GM12878 (cell line): ENCODE data around the gene DALRD3. TPM values are rescaled to one million over a fixed set of nuclear protein-coding genes. Genes with fewer than 3 reads are reported as not detected.

Source experiments
- ATF2 ChIP-seq: IDR thresholded peaks from 2 replicates; pipeline ENCODE4 v1.6.1; 2012; ENCODE audit warnings: low read length, inconsistent platforms
- ATF3 ChIP-seq: IDR thresholded peaks from 2 replicates; pipeline ENCODE4 v1.6.1; 2011; ENCODE audit warnings: low read depth, mild to moderate bottlenecking, low read length, moderate library complexity, borderline replicate concordance; ENCODE audit errors: extremely low read depth
- BMI1 ChIP-seq: fragments of 450-650 bp; IDR thresholded peaks from 2 replicates; pipeline ENCODE4 v1.6.1; 2016; ENCODE audit warnings: mild to moderate bottlenecking, moderate library complexity, borderline replicate concordance
- EED ChIP-seq: sonication (generic); IDR thresholded peaks from 2 replicates; pipeline ENCODE4 v1.6.1; 2016; ENCODE audit warnings: antibody characterized with exemption, low read depth
- HDAC2 ChIP-seq: fragments of 200-600 bp; sonication (generic); IDR thresholded peaks from 2 replicates; pipeline ENCODE4 v1.6.1; 2017
- HDAC6 ChIP-seq: fragments of 200-600 bp; sonication (generic); IDR thresholded peaks from one replicate; pipeline ENCODE4 v1.8.0; 2017; ENCODE audit warnings: antibody characterized with exemption; ENCODE audit not compliant: unreplicated experiment
- MTA2 ChIP-seq: fragments of 450-650 bp; IDR thresholded peaks from 2 replicates; pipeline ENCODE4 v1.6.1; 2016; ENCODE audit warnings: low read depth, mild to moderate bottlenecking, moderate library complexity
- MXI1 ChIP-seq: fragments of 150-350 bp; IDR thresholded peaks from 2 replicates; pipeline ENCODE4 v1.6.1; 2011; ENCODE audit warnings: low read depth, mild to moderate bottlenecking, inconsistent platforms, low read length, improper control_type of control experiment
- POLR2AphosphoS2 ChIP-seq: IDR thresholded peaks from 2 replicates; pipeline ENCODE4 v1.6.1; 2011; ENCODE audit warnings: low read depth, mild to moderate bottlenecking, low read length, improper control_type of control experiment, moderate library complexity
- SIN3A ChIP-seq: IDR thresholded peaks from 2 replicates; pipeline ENCODE4 v1.6.1; 2012; ENCODE audit warnings: low read depth, low read length, improper control_type of control experiment
- SMAD5 ChIP-seq: IDR thresholded peaks from 2 replicates; pipeline ENCODE4 v1.6.1; 2016; ENCODE audit warnings: antibody characterized with exemption, low read depth
- SPI1 ChIP-seq: IDR thresholded peaks from 2 replicates; pipeline ENCODE4 v1.6.1; 2011; ENCODE audit warnings: low read depth, mild to moderate bottlenecking, low read length, moderate library complexity, borderline replicate concordance; ENCODE audit not compliant: insufficient read depth
- SREBF2 ChIP-seq: IDR thresholded peaks from 2 replicates; pipeline ENCODE4 v1.6.1; 2012; ENCODE audit warnings: mild to moderate bottlenecking, low read length
- SRF ChIP-seq, 2 experiments: IDR thresholded peaks; 2 replicates each; pipeline ENCODE4 v1.6.1; 2011; ENCODE audit warnings: low read depth in 2 of 2, low read length in 2 of 2, mild to moderate bottlenecking in 1 of 2, moderate library complexity in 1 of 2
- STAT1 ChIP-seq: fragments of 450-650 bp; conservative IDR thresholded peaks from 2 replicates; pipeline ENCODE4 v1.6.1; 2014; ENCODE audit warnings: antibody characterized with exemption, mild to moderate bottlenecking
- SUZ12 ChIP-seq: fragments of 200-600 bp; sonication (generic); IDR thresholded peaks from one replicate; pipeline ENCODE4 v1.6.1; 2018; ENCODE audit warnings: antibody characterized with exemption, mild to moderate bottlenecking; ENCODE audit not compliant: unreplicated experiment
- TCF3 ChIP-seq: IDR thresholded peaks from 2 replicates; pipeline ENCODE4 v1.6.1; 2012; ENCODE audit warnings: low read depth, mild to moderate bottlenecking, low read length, borderline replicate concordance; ENCODE audit not compliant: insufficient read depth
- TCF7 ChIP-seq: IDR thresholded peaks from 2 replicates; pipeline ENCODE4 v1.6.1; 2014; ENCODE audit warnings: antibody characterized with exemption, borderline replicate concordance
- ZZZ3 ChIP-seq: IDR thresholded peaks from 2 replicates; pipeline ENCODE4 v1.6.1; 2011; ENCODE audit warnings: low read depth; ENCODE audit not compliant: control insufficient read depth, insufficient read length
- polyA plus RNA-seq, 11 experiments: library from polyadenylated mRNA; depleted of rRNA in 4 of 11; unstranded in 6 of 11; stranded (reverse) in 5 of 11; fragments of >200 nt; fragmentation: Nextera tagmentation in 4 of 11; fragmentation: Illumina TruSeq in 1 of 11; extraction: Ambion mirVana in 4 of 11; extraction: Trizol in 1 of 11; gene quantifications; 1 replicate in 1 of 11; 2 replicates in 10 of 11; pipeline versions ENCODE4 v1.2.1 to v1.2.3, GENCODE V29; 2011 to 2016; ENCODE audit warnings: inconsistent platforms in 2 of 11, missing spikeins in 2 of 11, low read depth in 1 of 11
- total RNA-seq, 4 experiments: library from RNA; depleted of rRNA in 3 of 4; stranded (reverse); fragments of >200 nt in 3 of 4; fragmentation: Illumina TruSeq in 1 of 4; extraction: Trizol in 1 of 4; gene quantifications; 2 replicates each; pipeline versions ENCODE4 v1.2.1 to v1.2.3, GENCODE V29; 2013 to 2021
- TF ChIP-seq, protein P1 (sequence below): fragments of 450-650 bp; formaldehyde crosslinking; IDR thresholded peaks from 2 replicates; pipeline ENCODE4 v1.4.0; 2022; ENCODE audit warnings: mild to moderate bottlenecking, moderate library complexity
- TF ChIP-seq, protein P2 (sequence below): fragments of 150-350 bp; IDR thresholded peaks from 2 replicates; pipeline ENCODE4 v1.6.1; 2014; ENCODE audit warnings: mild to moderate bottlenecking, low read depth, low read length
- TF ChIP-seq, protein P3 (sequence below): fragments of 450-650 bp; IDR thresholded peaks from 2 replicates; pipeline ENCODE4 v1.6.1; 2017; ENCODE audit warnings: low read depth, mild to moderate bottlenecking, moderate library complexity

Gene DALRD3
- total and polyA plus RNA-seq, 10 of the 15 experiments (the other 5 are each of a cell fraction or from before 2014, with no cell fraction given) = 10.1 to 28.2 (median 21.6) TPM

DNA sequence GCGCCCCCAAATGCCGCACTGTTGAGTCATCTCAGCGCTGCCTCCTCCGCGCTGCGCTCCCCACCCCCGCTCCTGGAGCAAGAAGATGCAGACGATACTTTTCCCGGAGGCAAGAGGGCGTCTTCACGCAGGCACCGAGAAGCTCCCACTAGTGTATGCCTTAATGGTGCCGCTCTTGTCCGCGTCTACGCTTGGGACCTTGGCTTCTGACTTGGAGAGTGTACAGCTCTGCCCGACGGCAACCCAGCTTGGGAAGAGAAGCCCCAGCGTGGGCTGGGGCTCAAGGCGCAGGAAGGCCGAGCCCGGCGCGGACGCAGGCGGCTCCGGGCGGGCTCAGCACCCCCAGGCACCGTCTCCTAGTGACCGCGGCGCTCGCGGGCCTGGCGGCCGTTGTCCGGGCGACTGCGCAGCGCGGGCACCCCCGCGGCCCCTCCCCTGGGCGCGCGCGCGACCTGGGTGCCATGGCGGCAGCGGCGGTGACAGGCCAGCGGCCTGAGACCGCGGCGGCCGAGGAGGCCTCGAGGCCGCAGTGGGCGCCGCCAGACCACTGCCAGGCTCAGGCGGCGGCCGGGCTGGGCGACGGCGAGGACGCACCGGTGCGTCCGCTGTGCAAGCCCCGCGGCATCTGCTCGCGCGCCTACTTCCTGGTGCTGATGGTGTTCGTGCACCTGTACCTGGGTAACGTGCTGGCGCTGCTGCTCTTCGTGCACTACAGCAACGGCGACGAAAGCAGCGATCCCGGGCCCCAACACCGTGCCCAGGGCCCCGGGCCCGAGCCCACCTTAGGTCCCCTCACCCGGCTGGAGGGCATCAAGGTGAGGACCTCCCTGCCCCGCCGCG lies 28.4 kb downstream of the DALRD3 start, which contains the start of gene P4HTM (continued):
- TF ChIP-seq ATF2 (no peak), SRF (IDR thresholded peaks at IDR 0.05; ENCODE audit: low read depth in 2 of 2, low read length in 2 of 2) (0 out of 4 replicates have a peak, but pooled peaks of 1 of the 2 experiments have one; percentile 38), EED (0 out of 2 replicates have a peak, but pooled peaks have one; percentile 45), ZZZ3 (no peak), SMAD5 (no peak), HDAC6 (peak; percentile 43), ATF3 (no peak), SPI1 (no peak), HDAC2 (0 out of 2 replicates have a peak, but pooled peaks have one; percentile 43), MTA2 (no peak), SUZ12 (no peak), STAT1 (peak; percentile 69; the same call in 1 of the 2 replicates), MXI1 (peak; percentile 89), TCF7 (no peak), BMI1 (no peak), SIN3A (peak; percentile 88; the same call in 1 of the 2 replicates), POLR2AphosphoS2 (no peak), SREBF2 (no peak), TCF3 (no peak)
- TF ChIP-seq, protein P1, sequence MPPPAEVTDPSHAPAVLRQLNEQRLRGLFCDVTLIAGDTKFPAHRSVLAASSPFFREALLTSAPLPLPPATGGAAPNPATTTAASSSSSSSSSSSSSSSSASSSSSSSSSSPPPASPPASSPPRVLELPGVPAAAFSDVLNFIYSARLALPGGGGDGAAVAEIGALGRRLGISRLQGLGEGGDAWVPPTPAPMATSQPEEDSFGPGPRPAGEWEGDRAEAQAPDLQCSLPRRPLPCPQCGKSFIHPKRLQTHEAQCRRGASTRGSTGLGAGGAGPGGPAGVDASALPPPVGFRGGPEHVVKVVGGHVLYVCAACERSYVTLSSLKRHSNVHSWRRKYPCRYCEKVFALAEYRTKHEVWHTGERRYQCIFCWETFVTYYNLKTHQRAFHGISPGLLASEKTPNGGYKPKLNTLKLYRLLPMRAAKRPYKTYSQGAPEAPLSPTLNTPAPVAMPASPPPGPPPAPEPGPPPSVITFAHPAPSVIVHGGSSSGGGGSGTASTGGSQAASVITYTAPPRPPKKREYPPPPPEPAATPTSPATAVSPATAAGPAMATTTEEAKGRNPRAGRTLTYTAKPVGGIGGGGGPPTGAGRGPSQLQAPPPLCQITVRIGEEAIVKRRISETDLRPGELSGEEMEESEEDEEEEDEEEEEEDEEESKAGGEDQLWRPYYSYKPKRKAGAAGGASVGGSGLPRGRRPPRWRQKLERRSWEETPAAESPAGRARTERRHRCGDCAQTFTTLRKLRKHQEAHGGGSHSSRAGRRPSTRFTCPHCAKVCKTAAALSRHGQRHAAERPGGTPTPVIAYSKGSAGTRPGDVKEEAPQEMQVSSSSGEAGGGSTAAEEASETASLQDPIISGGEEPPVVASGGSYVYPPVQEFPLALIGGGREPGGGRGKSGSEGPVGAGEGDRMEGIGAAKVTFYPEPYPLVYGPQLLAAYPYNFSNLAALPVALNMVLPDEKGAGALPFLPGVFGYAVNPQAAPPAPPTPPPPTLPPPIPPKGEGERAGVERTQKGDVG (CRISPR knock-in tag) = no peak
- TF ChIP-seq, protein P2, sequence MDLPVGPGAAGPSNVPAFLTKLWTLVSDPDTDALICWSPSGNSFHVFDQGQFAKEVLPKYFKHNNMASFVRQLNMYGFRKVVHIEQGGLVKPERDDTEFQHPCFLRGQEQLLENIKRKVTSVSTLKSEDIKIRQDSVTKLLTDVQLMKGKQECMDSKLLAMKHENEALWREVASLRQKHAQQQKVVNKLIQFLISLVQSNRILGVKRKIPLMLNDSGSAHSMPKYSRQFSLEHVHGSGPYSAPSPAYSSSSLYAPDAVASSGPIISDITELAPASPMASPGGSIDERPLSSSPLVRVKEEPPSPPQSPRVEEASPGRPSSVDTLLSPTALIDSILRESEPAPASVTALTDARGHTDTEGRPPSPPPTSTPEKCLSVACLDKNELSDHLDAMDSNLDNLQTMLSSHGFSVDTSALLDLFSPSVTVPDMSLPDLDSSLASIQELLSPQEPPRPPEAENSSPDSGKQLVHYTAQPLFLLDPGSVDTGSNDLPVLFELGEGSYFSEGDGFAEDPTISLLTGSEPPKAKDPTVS = no peak
- TF ChIP-seq, protein P3, sequence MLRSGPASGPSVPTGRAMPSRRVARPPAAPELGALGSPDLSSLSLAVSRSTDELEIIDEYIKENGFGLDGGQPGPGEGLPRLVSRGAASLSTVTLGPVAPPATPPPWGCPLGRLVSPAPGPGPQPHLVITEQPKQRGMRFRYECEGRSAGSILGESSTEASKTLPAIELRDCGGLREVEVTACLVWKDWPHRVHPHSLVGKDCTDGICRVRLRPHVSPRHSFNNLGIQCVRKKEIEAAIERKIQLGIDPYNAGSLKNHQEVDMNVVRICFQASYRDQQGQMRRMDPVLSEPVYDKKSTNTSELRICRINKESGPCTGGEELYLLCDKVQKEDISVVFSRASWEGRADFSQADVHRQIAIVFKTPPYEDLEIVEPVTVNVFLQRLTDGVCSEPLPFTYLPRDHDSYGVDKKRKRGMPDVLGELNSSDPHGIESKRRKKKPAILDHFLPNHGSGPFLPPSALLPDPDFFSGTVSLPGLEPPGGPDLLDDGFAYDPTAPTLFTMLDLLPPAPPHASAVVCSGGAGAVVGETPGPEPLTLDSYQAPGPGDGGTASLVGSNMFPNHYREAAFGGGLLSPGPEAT = no peak; the same call in none of the 2 replicates
